COLO829 (cell line): ENCODE results near the gene B3GALT5.
"Not testable (repeated sequence)": the region's sequence is repeated elsewhere in the genome, so short reads cannot be mapped to it uniquely, and the experiment has no call there.

Experiments
- DNase-seq: peaks from one replicate; pipeline ENCODE4 v3.0.0; 2012; ENCODE audit warnings: low spot score

Gene B3GALT5, protein sequence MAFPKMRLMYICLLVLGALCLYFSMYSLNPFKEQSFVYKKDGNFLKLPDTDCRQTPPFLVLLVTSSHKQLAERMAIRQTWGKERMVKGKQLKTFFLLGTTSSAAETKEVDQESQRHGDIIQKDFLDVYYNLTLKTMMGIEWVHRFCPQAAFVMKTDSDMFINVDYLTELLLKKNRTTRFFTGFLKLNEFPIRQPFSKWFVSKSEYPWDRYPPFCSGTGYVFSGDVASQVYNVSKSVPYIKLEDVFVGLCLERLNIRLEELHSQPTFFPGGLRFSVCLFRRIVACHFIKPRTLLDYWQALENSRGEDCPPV

GRCh38 chr21:39612233-39613040 is at the start of gene B3GALT5:
Gene B3GALT5, plus strand, starts transcription at chr21:39612940. Its CDS starts 47,620 bp downstream, at chr21:39660560.
- DNase-seq = no peak

GRCh38 chr21:39564200-39564599 is 48.5 kb upstream of the B3GALT5 start:
- DNase-seq = no peak

- no peak for DNase-seq
These were observed 45.4 kb upstream of the B3GALT5 start for GRCh38 chr21:39567180-39567972.

DNA sequence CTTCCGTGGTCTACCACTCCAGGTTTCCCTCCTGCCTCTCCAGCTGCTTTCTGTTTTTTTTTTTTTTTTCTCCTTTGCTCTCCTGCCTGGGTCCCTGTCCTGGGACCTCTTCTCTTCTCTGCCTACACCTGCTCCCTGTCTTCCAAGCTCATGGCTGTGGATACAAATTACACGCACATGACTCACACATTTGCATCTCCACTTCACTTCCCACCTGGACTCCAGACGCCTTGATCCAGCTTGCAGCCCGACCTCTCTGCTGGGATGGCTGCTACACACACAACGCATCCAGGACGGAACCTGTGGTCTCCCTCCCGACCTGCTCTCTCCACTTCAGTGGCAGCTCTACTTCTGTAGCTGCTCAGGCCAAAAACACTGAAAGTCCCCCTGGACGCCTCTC is 44.4 kb upstream of the B3GALT5 start:
- DNase-seq = no peak

GRCh38 chr21:39575775-39576174 is 37.0 kb upstream of the B3GALT5 start:
- no peak for DNase-seq

DNA sequence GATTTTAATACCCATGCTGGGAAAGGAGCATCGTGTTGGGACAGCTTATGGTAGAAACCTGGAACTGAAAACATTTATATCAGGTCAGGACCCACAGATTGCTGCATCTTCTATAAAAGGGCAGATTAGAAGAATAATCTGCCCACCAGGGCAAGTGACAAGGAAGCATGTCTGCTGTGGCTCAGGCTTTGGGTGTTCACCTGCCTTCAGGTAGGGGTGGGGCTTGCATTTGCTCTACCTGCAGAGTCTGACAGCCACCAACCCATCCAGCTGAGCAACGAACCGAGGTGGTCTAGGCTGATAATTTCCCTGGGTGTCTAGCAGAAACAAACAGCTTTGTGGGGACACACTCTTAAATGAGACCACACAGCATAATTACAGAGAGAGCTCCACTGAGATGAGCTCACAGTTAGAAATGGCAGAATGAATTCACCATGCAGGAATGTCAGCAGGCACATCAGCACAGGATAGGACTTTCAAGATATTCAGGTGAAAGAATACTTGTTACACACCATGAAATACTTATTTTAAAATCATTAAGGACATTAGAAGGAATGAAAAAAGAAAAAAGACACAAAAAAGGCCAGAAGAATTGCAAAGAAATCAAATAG is 36.1 kb upstream of the B3GALT5 start:
- DNase-seq = no peak

GRCh38 chr21:39579734-39580332 is 32.9 kb upstream of the B3GALT5 start:
- no peak for DNase-seq

GRCh38 chr21:39580744-39581143 is 32.0 kb upstream of the B3GALT5 start:
- no peak for DNase-seq

GRCh38 chr21:39581414-39581813 is 31.3 kb upstream of the B3GALT5 start:
- no peak for DNase-seq

- no peak for DNase-seq
These were observed 30.0 kb upstream of the B3GALT5 start for GRCh38 chr21:39582749-39583148.

GRCh38 chr21:39583586-39583985 is 29.2 kb upstream of the B3GALT5 start:
- not testable (repeated sequence) for DNase-seq

DNA sequence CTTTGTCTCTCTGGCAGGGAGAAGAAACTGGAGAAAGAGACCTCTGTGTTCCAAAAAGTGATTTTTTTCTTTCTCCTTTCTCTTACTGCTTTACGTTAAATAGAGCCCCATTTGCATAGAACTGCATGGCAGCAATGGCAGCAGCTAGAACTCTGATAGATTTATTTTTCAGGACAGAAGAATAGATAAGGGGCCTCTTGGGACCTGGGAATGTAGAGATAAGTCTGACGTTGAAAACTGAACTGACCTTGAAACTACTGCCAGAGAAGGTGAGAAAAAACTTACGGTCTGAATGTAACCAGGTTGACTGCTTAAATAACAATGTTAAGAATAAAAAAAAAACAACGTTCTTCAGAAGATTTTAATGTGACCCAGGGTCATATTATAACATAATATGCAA is 25.4 kb upstream of the B3GALT5 start:
- DNase-seq = no peak

DNA sequence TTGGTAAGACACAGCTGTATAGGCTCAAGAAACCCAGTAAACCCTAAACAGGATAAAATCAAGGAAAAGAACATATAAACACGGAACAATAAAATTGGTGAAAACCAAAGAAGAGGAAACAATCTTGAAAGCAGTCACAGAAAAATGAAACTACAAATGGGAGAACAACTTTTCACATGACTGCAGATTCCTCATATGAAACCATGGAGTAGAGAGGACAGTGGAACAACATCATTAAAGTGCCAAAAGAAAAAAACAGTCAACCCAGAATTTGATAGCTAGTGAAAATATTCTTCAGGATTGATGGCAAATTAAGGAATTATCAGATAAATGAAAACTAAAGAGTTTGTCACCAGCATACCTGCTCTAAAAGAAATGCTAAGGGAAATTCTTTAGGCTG is 23.9 kb upstream of the B3GALT5 start:
- no peak for DNase-seq

DNA sequence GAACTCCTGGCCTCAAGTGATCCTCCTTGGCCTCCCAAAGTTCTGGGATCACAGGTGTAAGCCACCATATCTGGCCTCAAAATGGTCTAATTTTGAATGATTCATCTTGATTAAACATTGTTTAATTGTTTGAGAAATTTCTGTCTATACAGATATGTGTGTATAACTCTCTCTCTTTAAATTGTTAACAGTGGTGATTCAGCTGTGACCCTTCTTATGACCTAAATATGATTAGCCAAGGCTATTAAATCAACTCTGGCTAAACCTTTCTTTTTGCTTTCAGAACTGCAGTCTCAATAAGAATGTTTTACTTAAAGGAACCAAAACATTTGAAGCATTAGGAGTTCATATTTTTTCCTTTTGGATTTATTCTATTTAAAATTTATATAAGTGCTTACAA is 19.2 kb upstream of the B3GALT5 start:
- DNase-seq = no peak

DNA sequence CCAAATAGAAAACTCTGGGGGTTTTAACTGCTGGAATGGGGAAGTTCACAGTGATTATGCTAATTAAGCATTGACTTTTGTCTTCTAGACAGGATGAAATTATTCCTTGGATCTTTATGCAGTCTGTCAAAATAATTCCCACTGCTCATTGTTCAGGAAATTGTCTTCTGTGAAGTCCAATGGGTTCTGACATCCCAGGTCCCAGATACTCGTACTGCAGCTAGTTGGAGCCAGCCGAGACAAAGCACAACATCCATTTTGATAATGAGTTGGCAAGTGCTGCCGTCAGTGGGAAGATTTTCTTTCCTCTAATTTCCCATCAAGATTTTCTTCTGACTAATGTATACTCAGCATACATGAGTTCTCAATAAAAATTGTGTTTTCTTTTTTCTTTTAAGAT is 17.3 kb upstream of the B3GALT5 start:
- no peak for DNase-seq

DNA sequence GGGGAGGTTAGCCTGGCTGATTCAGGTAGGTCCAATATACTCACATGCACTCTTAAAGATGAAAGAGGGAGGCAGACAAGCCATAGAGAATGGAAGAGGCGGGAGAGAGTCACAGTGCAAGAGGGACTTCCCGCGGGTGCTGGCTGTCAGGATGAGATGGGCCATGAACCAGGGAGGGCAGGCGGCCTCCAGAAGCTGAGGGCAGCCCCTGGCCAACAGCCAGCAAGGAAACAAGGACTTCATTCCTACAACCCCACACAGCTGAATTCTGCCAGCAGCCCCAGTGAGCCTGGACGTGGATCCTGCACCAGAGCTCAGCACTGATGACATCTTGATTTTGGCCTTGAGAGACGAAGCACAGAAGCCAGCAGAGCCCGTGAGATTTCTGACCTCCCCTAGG is 15.1 kb upstream of the B3GALT5 start:
- no peak for DNase-seq

- DNase-seq = no peak
These were observed 13.4 kb upstream of the B3GALT5 start for GRCh38 chr21:39599191-39599970.

DNA sequence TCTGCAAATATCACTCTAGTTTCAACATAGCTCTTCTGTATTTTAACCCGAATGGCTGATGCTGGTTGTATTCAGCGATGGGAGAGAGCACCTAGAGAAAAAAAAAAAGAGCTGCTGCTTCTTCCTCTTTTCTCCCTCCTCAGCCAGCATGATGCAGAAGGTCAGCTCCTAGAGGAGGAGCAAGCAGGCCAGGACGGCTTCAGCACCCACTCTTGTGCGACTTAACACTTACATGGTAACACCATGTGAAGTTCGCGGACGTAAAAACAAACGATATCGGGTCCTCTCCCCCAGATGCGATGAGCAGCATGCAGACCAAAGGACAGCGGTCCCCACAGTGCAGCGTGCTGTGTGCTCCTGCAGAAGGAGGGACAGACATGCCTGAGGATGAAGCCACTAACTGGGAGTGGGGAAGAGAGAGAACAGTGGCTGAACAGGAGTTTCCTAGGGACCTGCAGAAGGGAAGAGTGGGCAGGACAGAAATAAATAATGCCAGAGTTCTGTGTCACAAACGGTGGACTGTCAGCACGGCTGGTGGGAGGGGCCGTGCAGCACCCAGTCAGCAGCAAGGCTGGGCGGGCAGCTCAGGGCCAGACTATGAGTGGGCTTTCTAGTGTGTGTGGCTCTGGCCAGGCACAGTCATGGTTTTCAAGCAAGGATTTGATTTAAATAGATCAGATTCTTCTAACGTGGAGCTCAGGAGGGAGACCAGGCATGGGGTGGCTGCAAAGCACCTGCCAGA is 11.4 kb upstream of the B3GALT5 start:
- no peak for DNase-seq

DNA sequence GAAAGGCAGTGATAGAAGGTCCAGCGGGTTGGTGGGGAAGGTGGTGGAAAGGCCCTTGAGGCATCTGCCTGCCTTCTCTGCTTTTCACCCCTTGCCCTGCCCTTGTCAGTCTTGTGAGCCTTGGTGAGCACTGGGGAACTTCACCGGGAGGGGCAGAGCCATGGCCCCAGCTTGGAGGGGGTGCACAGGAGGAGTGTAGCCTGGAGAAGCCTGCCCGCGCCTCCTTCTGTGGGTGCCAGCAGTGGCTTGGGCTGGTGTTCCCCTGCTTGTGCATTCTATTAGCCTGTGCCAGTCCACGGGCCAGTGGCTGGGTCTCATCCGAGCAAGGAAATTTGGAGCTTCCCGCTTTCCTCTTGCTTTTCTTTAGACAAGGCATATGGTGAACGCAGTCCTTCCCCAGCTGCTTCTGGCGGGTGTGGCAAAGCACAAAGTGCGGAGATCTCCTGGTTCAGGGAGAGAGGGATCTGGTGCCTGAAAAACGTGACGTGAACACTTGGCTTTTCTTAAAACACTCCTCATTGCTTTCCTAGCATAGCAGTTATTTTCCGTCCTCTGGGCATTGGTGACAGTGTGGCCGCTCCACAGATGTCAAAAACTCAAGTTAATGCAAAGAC is 10.6 kb upstream of the B3GALT5 start:
- DNase-seq = no peak

GRCh38 chr21:39602793-39603192 is 9.9 kb upstream of the B3GALT5 start:
- no peak for DNase-seq
